ENCODE data around the gene C10orf90. TPM values are rescaled to one million over a fixed set of nuclear protein-coding genes. Genes with fewer than 3 reads are reported as not detected.

C10orf90 gene
- total and polyA plus RNA-seq, 2 of the 8 experiments (the other 6 are each of a cell fraction or from before 2014, with no cell fraction given), result 0.21 TPM; not detected in 1

- H2AK5ac ChIP-seq (ENCODE audit: low read depth, low read length), result no peak overlapping the region
- no peaks in the 10 kb centered on the region for H3K9me3 ChIP-seq (ENCODE audit: insufficient read depth in 2 of 2, low read depth in 1 of 2, low read length in 1 of 2)
- no peaks in the 10 kb centered on the region for H3K79me2 ChIP-seq (ENCODE audit: control insufficient read depth in 1 of 2, insufficient read depth in 2 of 2, low read length in 2 of 2)
- no peak overlapping the region for H2BK12ac ChIP-seq (ENCODE audit: low read depth, low read length)
- peak overlapping the region; percentile 14; the same call in 1 of the 2 replicates for H4K8ac ChIP-seq (ENCODE audit: extremely low read depth, insufficient read depth, low read length)
- no peaks in the 10 kb centered on the region for H4K20me1 ChIP-seq (replicated peaks in 1 of 2; ENCODE audit: control insufficient read depth in 1 of 2, insufficient read depth in 2 of 2, low read length in 2 of 2)
- 89% methylated on average over 7 of the region's 7 CpGs; no CpG with 5 or more reads in 1 of the 2 experiments for WGBS, 2 experiments (ENCODE audit: extremely low coverage in 1 of 2, insufficient coverage in 1 of 2, insufficient read length in 1 of 2, insufficient replicate concordance in 2 of 2, low coverage in 1 of 2, low lambda C conversion rate in 2 of 2, missing lambda C conversion rate in 1 of 2)
- no peak overlapping the region for H2BK5ac ChIP-seq (ENCODE audit: low read depth, low read length)
- FAIRE-seq (no peak), DNase-seq (ENCODE audit: low read depth in 1 of 2, low spot score in 2 of 2) (no peak)
- H4K5ac ChIP-seq (ENCODE audit: insufficient read length, low read depth, low read length), result no peak overlapping the region
- no peaks in the 10 kb centered on the region; a peak in 1 of 7 replicates for H3K4me1 ChIP-seq (replicated peaks in 1 of 4; ENCODE audit: control insufficient read depth in 3 of 4, insufficient read depth in 4 of 4, low read length in 3 of 4)
- no peak overlapping the region for H3K27ac ChIP-seq (ENCODE audit: low read depth, low read length)
- H3K23me2 ChIP-seq (ENCODE audit: low read depth, low read length), result no peaks in the 10 kb centered on the region; the same call in 1 of the 2 replicates
- H3K4me2 ChIP-seq (ENCODE audit: insufficient read depth in 1 of 2, low read depth in 2 of 2, low read length in 2 of 2), result no peak overlapping the region
- no peak overlapping the region for H2AFZ ChIP-seq (ENCODE audit: low read length)
- no peak overlapping the region for H2BK15ac ChIP-seq (ENCODE audit: low read length)
- no peak overlapping the region for H2BK120ac ChIP-seq (replicated peaks; ENCODE audit: low read depth, low read length)
- H4K91ac ChIP-seq (replicated peaks; ENCODE audit: insufficient read length, low read length), result no peak overlapping the region
- no peaks in the 10 kb centered on the region for H3K27me3 ChIP-seq (replicated peaks in 1 of 4; ENCODE audit: control insufficient read depth in 3 of 4, extremely low read depth in 1 of 4, insufficient read depth in 3 of 4, low read length in 3 of 4)
- no peak overlapping the region for H3K18ac ChIP-seq (ENCODE audit: extremely low read depth, low read length)
- no peak overlapping the region for H3K4me3 ChIP-seq (ENCODE audit: extremely low read depth in 1 of 4, insufficient read depth in 2 of 4, low read depth in 3 of 4, low read length in 4 of 4)
- no peak for TF ChIP-seq SUZ12 (IDR thresholded peaks at IDR 0.05; ENCODE audit: low read length)
- no peak overlapping the region for H2BK20ac ChIP-seq (ENCODE audit: low read length)
- ChIA-PET CTCF (ENCODE audit: partially characterized antibody) (interaction anchor here (0.5 to 1.7 kb wide), 2 partner anchors 8 to 19 kb away, joined by 3 to 4 read pairs; no protein-coding TSS in a partner anchor), POLR2A (ENCODE audit: partially characterized antibody) (no interaction called here)
- H3K56ac ChIP-seq (replicated peaks; ENCODE audit: insufficient read length, low read depth, low read length), result no peak overlapping the region
- H3K14ac ChIP-seq (ENCODE audit: insufficient read length), result no peak overlapping the region
- no peak overlapping the region for H3K23ac ChIP-seq (ENCODE audit: insufficient read length)
- H3K36me3 ChIP-seq (ENCODE audit: control insufficient read depth in 2 of 4, insufficient read depth in 4 of 4, low read length in 3 of 4), result no peaks in the 10 kb centered on the region
- H3K9ac ChIP-seq (replicated peaks in 1 of 4; ENCODE audit: extremely low read depth in 1 of 4, low read depth in 3 of 4, low read length in 3 of 4), result no peak overlapping the region
- no peak overlapping the region for H3K4ac ChIP-seq (replicated peaks; ENCODE audit: insufficient read length, low read depth, low read length)
- H3K79me1 ChIP-seq (ENCODE audit: low read depth, low read length), result no peaks in the 10 kb centered on the region
Observed at GRCh38 chr10:126525326-126525725, 145.2 kb downstream of the C10orf90 start.

Measured in H1 (cell line).